GM12892 (cell line): ENCODE results near the gene OLAH.

Experiments used
- POLR2A ChIP-seq: IDR thresholded peaks from 2 replicates; pipeline ENCODE4 v1.6.1; 2011; ENCODE audit warnings: low read depth, low read length, control low read depth
- POLR2AphosphoS5 ChIP-seq: IDR thresholded peaks from 2 replicates; pipeline ENCODE4 v1.6.1; 2011; ENCODE audit warnings: low read depth, low read length, control low read depth
- TAF1 ChIP-seq: IDR thresholded peaks from 2 replicates; pipeline ENCODE4 v1.6.1; 2011; ENCODE audit warnings: low read depth, mild to moderate bottlenecking, control low read depth, low read length, borderline replicate concordance

GRCh38 chr10:15112657-15113056 lies 68.9 kb downstream of the OLAH start:
- TF ChIP-seq TAF1 (no peak), POLR2A (no peak), POLR2AphosphoS5 (no peak)
